Effector memory CD8-positive, alpha-beta T cell (primary cell): ENCODE data around the gene GGT6.

Source experiments
- ATAC-seq: fragments of 150-1000 bp; cut with Tn5 transposase; replicated peaks from 2 replicates; pipeline ENCODE4 v1.10.0; 2021; ENCODE audit warnings: mild to moderate bottlenecking, moderate library complexity
- DNase-seq, 3 experiments: peaks; one replicate each; pipeline ENCODE4 v3.0.0; 2021
- H3K27ac Mint-ChIP-seq, 2 donors: one replicate each; pipeline ENCODE4 v1.8.0; 2022; ENCODE audit warnings: mild to moderate bottlenecking in 2 of 2, mixed read lengths in 2 of 2, moderate library complexity in 2 of 2
- H3K27me3 Mint-ChIP-seq, 2 donors: one replicate each; pipeline ENCODE4 v1.8.0; 2022; ENCODE audit warnings: mixed read lengths in 2 of 2
- H3K36me3 Mint-ChIP-seq: one replicate; pipeline ENCODE4 v1.8.0; 2022; ENCODE audit warnings: mild to moderate bottlenecking, moderate library complexity, mixed read lengths; ENCODE audit not compliant: insufficient read depth
- H3K4me1 Mint-ChIP-seq, 2 donors: one replicate each; pipeline ENCODE4 v1.8.0; 2022; ENCODE audit warnings: low read depth in 2 of 2, mixed read lengths in 2 of 2
- H3K4me3 Mint-ChIP-seq, 2 donors: one replicate each; pipeline ENCODE4 v1.8.0; 2022; ENCODE audit warnings: mild to moderate bottlenecking in 2 of 2, mixed read lengths in 2 of 2, moderate library complexity in 2 of 2
- H3K9me3 Mint-ChIP-seq, 2 donors: one replicate each; pipeline ENCODE4 v1.8.0; 2022; ENCODE audit warnings: mixed read lengths in 2 of 2

Gene GGT6

DNA sequence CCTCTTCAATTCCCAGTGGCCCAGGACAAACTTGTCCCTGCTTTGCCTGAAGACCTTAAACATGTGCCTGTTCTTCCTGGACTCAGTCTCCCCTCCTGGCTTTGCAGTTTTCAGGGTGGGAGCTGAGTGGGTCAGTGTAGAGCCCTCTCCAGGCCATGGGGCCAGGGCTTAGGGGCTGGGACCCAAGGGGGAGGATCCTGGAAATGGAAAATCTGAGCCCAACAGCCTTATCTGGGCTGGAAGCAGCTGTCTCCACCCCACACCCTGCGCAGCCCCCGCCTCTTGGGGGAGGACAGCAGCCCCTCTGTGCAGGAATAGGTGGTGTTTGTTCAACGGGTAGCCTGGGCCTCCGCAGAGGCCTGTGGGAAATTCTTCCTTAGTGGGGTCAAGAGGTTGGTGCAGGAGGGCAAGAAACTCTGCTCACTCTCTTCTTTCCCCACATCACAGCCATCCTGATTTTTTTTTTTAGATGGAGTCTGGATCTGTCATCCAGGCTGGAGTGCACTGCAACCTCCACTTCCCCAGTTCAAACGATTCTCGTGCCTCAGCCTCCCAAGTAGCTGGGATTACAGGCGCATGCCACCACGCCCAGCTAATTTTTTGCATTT is 17.1 kb upstream of the GGT6 start:
- no peaks in the 10 kb centered on the region for H3K9me3 Mint-ChIP-seq
- no peak overlapping the region for H3K27ac Mint-ChIP-seq

DNA sequence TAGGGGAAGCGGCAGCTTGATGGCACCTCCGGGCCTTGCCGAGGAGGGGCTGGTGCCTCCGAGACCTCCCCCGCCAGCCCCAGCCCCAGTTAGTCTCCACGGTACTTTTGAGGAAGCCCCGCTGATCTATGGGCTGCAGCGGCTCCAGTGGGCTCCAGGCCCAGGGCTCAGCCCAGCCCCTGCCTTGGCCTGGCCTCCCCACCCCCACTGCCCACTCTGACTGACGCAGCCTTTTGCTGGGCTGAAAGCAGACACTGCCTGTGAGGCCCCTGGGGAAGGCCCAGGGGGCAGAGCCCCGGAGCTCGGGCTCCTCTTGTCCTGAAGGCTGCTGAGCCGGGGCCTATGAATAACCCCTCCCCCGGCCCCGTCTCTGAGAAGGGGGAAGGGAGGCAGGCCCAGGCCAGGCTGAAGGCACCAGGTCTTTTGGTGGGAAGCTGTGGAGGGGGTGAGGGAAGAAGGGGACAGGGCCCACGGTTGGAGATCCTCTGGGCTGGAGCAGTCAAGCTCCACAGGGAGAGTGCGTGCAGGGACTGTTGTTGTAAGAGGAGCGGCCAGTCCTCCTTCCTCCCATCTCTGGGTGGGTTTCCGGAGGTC is 16.4 kb upstream of the GGT6 start:
- DNase-seq (no peak), ATAC-seq (no peak)
- Mint-ChIP-seq H3K27ac (no peak overlapping the region), H3K27me3 (peaks cover 7 to 32% of the 10 kb centered on the region in 2 donors), H3K9me3 (no peaks in the 10 kb centered on the region), H3K36me3 (peaks cover 3% of the 10 kb centered on the region), H3K4me1 (peaks cover 0 to 4% of the 10 kb centered on the region in 2 donors), H3K4me3 (no peak overlapping the region)

More for the DNA sequence above, 17.1 kb upstream of the GGT6 start:
- Mint-ChIP-seq H3K4me3 (no peak overlapping the region), H3K4me1 (peaks cover 0 to 4% of the 10 kb centered on the region in 2 donors), H3K36me3 (peaks cover 3% of the 10 kb centered on the region), H3K27me3 (peaks cover 14 to 39% of the 10 kb centered on the region in 2 donors)
- ATAC-seq: no peak
- no peak for DNase-seq

DNA sequence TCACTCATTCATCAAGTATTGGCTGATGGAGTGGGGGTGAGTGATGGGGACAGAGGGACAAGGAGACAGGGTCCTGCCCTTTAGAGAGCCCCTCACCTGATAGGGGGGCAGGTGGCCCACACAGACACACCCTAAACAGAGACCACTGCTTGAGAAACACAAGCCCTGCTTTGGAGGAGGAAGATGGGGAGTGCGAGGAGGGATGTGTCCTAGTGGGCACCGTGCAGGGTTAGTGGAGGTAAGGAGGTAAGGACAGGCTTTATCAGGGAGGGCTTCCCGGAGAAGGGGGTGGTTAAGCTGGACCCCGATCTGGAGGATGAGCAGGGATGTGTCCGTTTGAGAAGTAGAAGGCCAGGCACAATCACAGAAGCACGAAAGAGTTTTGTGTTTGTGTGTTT is 15.8 kb upstream of the GGT6 start:
- H3K36me3 Mint-ChIP-seq: peaks cover 3% of the 10 kb centered on the region
- H3K4me1 Mint-ChIP-seq: peaks cover 0 to 4% of the 10 kb centered on the region in 2 donors
- H3K27ac Mint-ChIP-seq: peak overlapping the region in 1 of 2 donors; percentile 46
- no peak overlapping the region for H3K4me3 Mint-ChIP-seq
- DNase-seq: no peak
- peaks cover under 1 to 26% of the 10 kb centered on the region in 2 donors for H3K27me3 Mint-ChIP-seq
- no peaks in the 10 kb centered on the region for H3K9me3 Mint-ChIP-seq
- no peak for ATAC-seq

DNA sequence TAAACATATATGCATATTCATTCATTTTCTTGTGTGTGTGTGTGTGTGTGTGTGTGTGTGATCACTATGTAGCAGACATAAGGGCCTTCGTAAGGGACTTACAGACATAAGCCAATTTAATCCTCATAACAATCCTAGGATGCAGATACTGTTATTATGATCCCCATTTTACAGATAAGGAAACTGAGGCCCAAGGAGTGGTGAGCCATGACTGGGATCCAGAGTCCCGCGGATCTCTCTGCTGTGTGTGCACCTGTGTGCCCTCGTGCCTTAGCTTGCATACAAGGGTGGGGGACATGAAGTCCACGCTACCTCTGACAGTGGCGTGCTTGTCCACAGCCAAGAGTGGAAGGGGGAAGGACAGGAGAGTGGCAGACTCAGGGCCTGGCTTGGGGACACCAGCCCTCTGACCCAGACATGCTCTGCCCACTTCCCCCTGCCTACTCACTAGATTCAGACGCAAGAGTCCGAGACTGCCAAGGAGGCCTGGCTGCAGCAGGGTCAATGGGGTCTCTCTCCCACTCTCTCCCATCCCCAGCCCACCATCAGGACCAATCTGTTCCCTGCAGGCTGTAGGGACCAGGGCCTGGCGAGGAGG is 14.2 kb upstream of the GGT6 start:
- Mint-ChIP-seq H3K4me3 (no peak overlapping the region), H3K27me3 (peaks cover 0 to 21% of the 10 kb centered on the region in 2 donors), H3K4me1 (peaks cover 4% of the 10 kb centered on the region in 2 donors), H3K36me3 (peaks cover 3% of the 10 kb centered on the region), H3K9me3 (no peaks in the 10 kb centered on the region), H3K27ac (no peak overlapping the region)
- ATAC-seq: no peak
- DNase-seq: no peak

DNA sequence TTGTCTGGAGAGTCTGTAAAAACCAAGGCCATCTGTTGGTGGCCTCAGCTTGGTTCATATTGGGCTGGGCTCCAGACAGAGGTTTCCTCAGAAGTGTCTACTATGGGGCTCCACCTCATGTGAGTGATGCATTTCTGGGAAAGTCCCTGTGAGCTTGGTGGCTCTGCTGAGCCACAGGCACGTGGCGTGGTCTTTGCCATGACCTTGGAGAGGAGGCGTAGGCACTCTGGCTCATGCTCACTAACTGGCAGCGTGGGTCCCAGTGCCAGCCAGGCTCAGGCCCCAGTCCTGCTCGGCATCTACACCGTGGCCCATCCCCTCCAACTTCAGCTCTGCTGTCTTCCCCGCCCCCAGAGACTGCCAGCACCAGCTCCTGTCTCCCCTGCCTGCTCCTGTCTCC is 13.3 kb upstream of the GGT6 start:
- Mint-ChIP-seq H3K27ac (peak overlapping the region in 1 of 2 donors; percentile 3), H3K4me1 (peaks cover 4 to 6% of the 10 kb centered on the region in 2 donors), H3K4me3 (no peak overlapping the region), H3K9me3 (no peaks in the 10 kb centered on the region), H3K36me3 (peaks cover 3% of the 10 kb centered on the region), H3K27me3 (peaks cover 0 to 18% of the 10 kb centered on the region in 2 donors)
- peak; percentile 96 for ATAC-seq
- DNase-seq: peak in 1 of 3 experiments; percentile 14

DNA sequence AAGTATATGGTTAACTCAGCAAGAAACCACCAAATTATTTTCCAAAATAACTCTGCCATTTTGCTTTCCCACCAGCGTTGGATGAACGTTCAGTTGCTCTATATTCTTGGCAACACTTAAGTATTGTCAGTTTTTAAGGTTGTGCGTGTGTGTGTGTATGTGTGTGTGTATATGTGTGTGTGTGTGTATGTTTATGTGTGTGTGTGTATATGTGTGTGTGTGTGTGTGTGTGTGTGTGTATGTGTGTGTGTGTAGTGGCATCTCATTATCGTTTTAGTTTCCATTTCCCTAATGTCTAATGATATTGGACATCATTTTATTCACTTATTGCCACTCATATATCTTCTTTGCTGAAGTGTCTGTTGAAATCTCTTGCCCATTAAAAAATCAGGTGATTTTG is 12.7 kb upstream of the GGT6 start:
- no peak overlapping the region for H3K27ac Mint-ChIP-seq
- peaks cover 3% of the 10 kb centered on the region for H3K36me3 Mint-ChIP-seq
- peaks cover 4 to 6% of the 10 kb centered on the region in 2 donors for H3K4me1 Mint-ChIP-seq
- H3K4me3 Mint-ChIP-seq: no peak overlapping the region
- ATAC-seq (no peak), DNase-seq (no peak)
- H3K9me3 Mint-ChIP-seq: no peaks in the 10 kb centered on the region
- peaks cover 0 to 18% of the 10 kb centered on the region in 2 donors for H3K27me3 Mint-ChIP-seq

DNA sequence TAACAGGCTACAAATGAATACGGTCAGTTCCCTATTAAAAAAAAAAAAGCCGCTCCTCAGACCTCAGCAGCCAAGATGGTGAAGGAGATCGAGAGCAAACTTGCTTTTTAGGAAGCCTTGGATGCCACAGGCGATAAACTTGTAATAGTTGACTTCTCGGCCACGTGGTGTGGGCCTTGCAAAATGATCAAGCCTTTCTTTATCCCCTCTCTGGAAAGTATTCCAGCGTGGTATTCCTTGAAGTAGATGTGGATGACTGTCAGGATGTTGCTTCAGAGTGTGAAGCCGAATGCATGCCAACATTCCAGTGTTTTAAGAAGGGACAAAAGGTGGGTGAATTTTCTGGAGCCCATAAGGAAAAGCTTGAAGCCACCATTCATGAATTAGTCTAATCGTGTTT is 11.8 kb upstream of the GGT6 start:
- H3K4me3 Mint-ChIP-seq: no peak overlapping the region
- peaks cover 3% of the 10 kb centered on the region for H3K36me3 Mint-ChIP-seq
- no peak overlapping the region for H3K27ac Mint-ChIP-seq

DNA sequence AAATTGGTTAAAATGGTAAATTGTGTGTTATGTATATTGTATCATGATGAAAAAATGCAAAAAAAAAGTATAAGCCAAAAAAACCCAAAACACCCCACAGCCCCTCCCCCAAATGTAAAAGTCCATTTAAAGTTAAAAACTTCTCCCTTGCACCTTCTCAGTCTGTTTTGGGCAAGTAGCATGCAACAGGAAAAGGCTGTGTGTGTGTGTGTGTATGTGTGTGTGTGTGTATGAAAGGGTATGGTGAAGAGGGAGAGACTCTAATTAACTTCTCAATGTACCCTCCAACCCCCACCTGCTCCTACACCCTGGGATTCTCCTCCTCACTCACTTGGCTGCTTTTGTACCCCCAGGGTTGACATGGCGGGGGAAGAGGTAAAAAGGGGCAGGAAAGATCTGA is 9.2 kb upstream of the GGT6 start:
- ATAC-seq (no peak), DNase-seq (no peak)
- Mint-ChIP-seq H3K27ac (no peak overlapping the region), H3K4me3 (no peak overlapping the region), H3K36me3 (no peaks in the 10 kb centered on the region), H3K27me3 (peaks cover 0 to 8% of the 10 kb centered on the region in 2 donors), H3K4me1 (peaks cover 9 to 10% of the 10 kb centered on the region in 2 donors), H3K9me3 (no peaks in the 10 kb centered on the region)

More for the DNA sequence above, 11.8 kb upstream of the GGT6 start:
- Mint-ChIP-seq H3K9me3 (no peaks in the 10 kb centered on the region), H3K27me3 (peaks cover 0 to 18% of the 10 kb centered on the region in 2 donors), H3K4me1 (peaks cover 4 to 6% of the 10 kb centered on the region in 2 donors)
- ATAC-seq: no peak
- DNase-seq: no peak

DNA sequence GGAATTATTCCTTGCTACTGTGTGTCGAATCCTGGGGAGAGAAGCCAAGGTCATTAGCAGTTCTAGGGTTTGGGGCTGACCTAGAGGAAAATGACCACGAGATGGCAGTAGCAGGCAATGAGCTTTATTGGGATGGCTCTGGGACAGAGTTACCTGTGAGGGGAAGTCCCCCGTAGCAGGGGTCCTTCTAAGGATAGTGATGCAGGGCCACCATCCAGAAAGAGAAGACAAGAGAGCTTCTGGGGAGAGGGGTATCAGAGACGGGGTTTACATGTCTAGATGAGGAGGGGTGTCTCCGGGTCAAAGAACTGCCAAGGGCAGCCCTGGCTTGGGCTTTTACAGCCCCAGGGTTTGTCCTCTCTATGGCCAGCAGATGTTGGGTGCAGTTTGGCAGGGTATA is 6.4 kb upstream of the GGT6 start:
- no peaks in the 10 kb centered on the region for H3K9me3 Mint-ChIP-seq
- peaks cover 15 to 18% of the 10 kb centered on the region in 2 donors for H3K4me1 Mint-ChIP-seq
- peak overlapping the region in 1 of 2 donors; percentile 15 for H3K27ac Mint-ChIP-seq
- DNase-seq (peak; percentile 29 to 35 (median 29)), ATAC-seq (peak; percentile 57)
- peaks cover 0 to 8% of the 10 kb centered on the region in 2 donors for H3K27me3 Mint-ChIP-seq
- H3K4me3 Mint-ChIP-seq: no peak overlapping the region
- H3K36me3 Mint-ChIP-seq: no peaks in the 10 kb centered on the region

DNA sequence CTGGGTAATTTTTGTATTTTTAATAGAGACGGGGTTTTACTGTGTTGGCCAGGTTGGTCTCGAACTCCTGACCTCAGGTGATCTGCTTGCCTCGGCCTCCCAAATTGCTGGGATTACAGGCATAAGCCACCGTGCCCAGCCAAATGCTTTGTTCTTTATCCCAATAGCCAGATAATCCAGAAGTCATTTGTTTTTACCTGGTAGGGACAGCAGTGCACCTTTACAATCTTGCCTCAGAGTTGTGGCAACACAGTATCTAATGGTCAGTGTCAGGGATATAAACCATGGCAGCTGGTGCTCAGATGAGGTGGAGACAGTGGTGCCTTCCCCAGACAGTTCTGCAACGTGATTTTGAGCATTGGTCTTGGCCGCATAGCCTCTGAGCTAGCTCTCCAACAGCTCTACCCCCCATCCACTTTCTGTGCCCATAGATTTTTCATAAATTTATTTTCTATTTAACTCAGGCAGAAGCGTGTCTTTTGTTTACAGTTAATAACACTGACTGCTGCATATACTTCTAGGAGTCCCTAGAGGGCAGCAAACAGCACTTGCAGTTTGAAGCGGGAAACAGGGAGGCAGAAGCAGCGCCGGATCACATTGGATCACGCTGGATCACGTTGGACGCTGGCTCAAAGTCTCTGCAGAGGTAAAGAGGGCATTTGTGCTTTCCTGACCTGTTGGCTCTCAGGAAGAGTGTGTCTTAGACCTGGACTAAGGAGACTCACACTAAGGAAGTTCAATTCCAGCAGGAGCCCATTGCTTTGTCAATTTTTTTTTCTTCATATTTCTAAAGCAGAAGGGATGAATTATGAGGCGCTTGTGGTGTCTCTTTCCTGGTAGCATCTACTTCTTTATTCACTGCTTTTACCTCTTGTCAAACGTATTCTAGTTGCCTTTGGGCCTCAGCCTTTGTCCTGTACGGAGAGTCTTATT is 5.1 kb upstream of the GGT6 start:
- H3K4me3 Mint-ChIP-seq: peak overlapping the region in 1 of 2 donors; percentile 26
- H3K27ac Mint-ChIP-seq: no peak overlapping the region
- peak; percentile 26 to 37 (median 30) for DNase-seq
- peak; percentile 91 for ATAC-seq
- no peaks in the 10 kb centered on the region for H3K9me3 Mint-ChIP-seq
- H3K27me3 Mint-ChIP-seq: peaks cover 0 to 8% of the 10 kb centered on the region in 2 donors
- H3K36me3 Mint-ChIP-seq: no peaks in the 10 kb centered on the region
- peaks cover 15 to 18% of the 10 kb centered on the region in 2 donors for H3K4me1 Mint-ChIP-seq

DNA sequence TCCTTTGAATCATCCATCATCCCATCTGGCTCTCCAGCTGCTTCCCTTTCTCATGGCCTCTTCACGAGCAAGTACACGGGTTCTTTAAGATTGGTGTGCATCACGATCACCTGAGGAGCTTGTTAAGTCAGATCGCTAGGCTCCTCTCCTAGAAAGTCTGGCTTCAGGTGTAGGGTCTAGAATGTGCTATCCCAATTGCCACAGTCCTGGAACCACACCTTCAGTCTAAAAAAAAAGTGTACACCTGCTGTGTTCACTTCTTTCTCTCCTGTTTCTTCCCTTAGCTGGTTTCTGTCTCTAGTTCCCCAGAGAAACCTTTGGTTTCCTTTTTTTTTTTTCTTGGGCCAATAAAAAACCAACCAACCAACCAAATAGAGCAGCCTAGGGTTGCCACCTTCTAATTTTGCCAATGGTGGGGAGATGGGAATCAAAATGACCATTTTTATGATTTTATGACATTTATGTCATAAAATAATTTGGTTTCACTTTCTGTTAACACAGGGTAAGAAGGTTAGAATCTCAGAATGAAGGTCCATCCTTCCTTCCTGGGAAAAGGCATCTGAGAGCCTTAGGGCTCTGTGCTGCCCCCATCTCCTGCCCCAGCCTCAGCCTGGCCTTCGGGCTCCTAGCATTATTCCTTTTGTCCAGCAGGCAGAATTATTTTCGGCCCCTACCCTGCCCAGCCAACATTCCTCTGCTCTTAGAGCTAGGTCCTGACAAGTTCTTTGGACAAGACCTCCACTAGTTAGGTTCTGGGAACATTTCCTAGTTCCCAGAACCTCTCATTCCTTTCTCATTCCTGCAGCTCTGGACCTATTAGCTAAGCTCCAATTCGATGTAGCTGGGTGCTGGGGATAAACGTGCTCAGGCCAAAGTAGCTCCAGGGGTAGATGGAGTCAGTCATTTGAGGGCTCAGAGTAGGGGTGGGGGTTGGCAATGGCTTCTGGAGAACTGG is 1.9 kb upstream of the GGT6 start:
- Mint-ChIP-seq H3K9me3 (no peaks in the 10 kb centered on the region), H3K4me1 (peaks cover 12 to 17% of the 10 kb centered on the region in 2 donors), H3K27me3 (no peaks in the 10 kb centered on the region), H3K36me3 (no peaks in the 10 kb centered on the region), H3K27ac (peak overlapping the region; percentile 56 to 90), H3K4me3 (peak overlapping the region; percentile 14 to 62)
- DNase-seq (no peak), ATAC-seq (no peak)

DNA sequence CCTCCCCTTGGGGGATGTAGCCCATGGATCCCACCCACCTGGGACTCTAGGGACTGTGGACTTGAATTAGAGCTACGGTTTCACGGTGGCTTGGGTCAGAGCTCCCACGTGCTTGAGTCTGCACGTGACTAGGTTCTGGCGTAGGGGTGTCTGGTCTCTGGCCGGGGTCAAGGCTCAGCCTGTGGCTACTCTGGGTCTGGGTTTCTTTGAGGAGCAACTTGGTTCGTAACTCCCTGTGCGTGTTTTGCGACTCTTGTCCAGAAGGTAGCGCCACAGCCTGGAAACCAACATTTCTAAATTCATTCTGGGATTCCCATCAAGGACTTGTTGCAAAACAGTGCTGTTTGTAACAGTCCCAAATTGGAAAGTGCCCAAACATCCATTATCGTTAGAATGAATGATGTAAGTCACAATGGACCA is 470 bp upstream of the GGT6 start:
- Mint-ChIP-seq H3K4me3 (no peak overlapping the region), H3K36me3 (no peaks in the 10 kb centered on the region), H3K27me3 (no peaks in the 10 kb centered on the region), H3K27ac (no peak overlapping the region), H3K9me3 (no peaks in the 10 kb centered on the region), H3K4me1 (peaks cover 16 to 18% of the 10 kb centered on the region in 2 donors)
- DNase-seq (no peak), ATAC-seq (no peak)
